Left lung (tissue), 14 donors: ENCODE results near the gene RELT. TPM values are rescaled to one million over a fixed set of nuclear protein-coding genes. Genes with fewer than 3 reads are reported as not detected.

Experiments
- ATAC-seq: fragments of 200-7000 bp; cut with Tn5 transposase; one replicate; pipeline ENCODE4 v1.9.1; 2020; ENCODE audit warnings: moderate library complexity
- DNase-seq, 4 donors: peaks; one replicate each; pipeline ENCODE4 v3.0.0-alpha.2; 2013 to 2020
- H3K27ac ChIP-seq, 2 donors: fragments of 200-600 bp; sonication (generic) in 1 of 2; one replicate each; pipeline versions ENCODE4 v1.5.0 to v1.8.0; 2020 to 2021
- H3K27me3 ChIP-seq, 2 donors: fragments of 200-600 bp; sonication (generic) in 1 of 2; one replicate each; pipeline versions ENCODE4 v1.5.0 to v1.8.0; 2020 to 2021
- H3K36me3 ChIP-seq, 2 donors: fragments of 200-600 bp; sonication (generic) in 1 of 2; one replicate each; pipeline versions ENCODE4 v1.5.0 to v1.8.0; 2020 to 2021
- H3K4me1 ChIP-seq, 2 donors: fragments of 200-600 bp; one replicate each; pipeline ENCODE4 v1.8.0; 2021
- H3K4me3 ChIP-seq, 2 donors: fragments of 200-600 bp; sonication (generic) in 1 of 2; one replicate each; pipeline versions ENCODE4 v1.5.0 to v1.8.0; 2020 to 2021; ENCODE audit warnings: mild to moderate bottlenecking in 1 of 2
- H3K9me3 ChIP-seq, 2 donors: fragments of 200-600 bp; sonication (generic) in 1 of 2; one replicate each; pipeline versions ENCODE4 v1.5.0 to v1.8.0; 2020 to 2021
- intact Hi-C, 2 donors: fragments of 100-400 bp; cut with DNase I; formaldehyde crosslinking; loops; one replicate each; pipeline versions ENCODE4 v1.11.2 to v1.14.2; 2022
- long read RNA-seq, 12 donors: library from polyadenylated mRNA in 2 of 12; unstranded in 2 of 12; transcript quantifications; one replicate each; pipeline ENCODE4 v2.0.0 and lab custom pipeline, GENCODE V29; 2019 to 2026
- polyA plus RNA-seq, 6 donors: library from polyadenylated mRNA; unstranded; fragments of 120-200 nt; gene quantifications; one replicate each; pipeline ENCODE4 v1.2.1, GENCODE V29; 2013; ENCODE audit not compliant: insufficient read length in 6 of 6
- total RNA-seq, 2 donors: library from RNA; stranded (reverse); fragmentation: NEBNext Ultra II Directional; extraction: Animal tissue kit (Norgen Biotek cat#: 25700); gene quantifications; one replicate each; pipeline ENCODE4 v1.2.1, GENCODE V29; 2021
- TF ChIP-seq, protein P1 (sequence below), 2 donors: fragments of 200-600 bp; sonication (generic) in 1 of 2; IDR thresholded peaks; one replicate each; pipeline versions ENCODE4 v1.5.0 to v1.8.0; 2021; ENCODE audit warnings: antibody characterized with exemption in 2 of 2
- donor health status: DM: no; HTN: yes; CAD: no.
- donor health status: DM: no; HTN: no; CAD: no.

The RELT gene, protein sequence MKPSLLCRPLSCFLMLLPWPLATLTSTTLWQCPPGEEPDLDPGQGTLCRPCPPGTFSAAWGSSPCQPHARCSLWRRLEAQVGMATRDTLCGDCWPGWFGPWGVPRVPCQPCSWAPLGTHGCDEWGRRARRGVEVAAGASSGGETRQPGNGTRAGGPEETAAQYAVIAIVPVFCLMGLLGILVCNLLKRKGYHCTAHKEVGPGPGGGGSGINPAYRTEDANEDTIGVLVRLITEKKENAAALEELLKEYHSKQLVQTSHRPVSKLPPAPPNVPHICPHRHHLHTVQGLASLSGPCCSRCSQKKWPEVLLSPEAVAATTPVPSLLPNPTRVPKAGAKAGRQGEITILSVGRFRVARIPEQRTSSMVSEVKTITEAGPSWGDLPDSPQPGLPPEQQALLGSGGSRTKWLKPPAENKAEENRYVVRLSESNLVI
- total RNA-seq (10 to 100 TPM; 11.7 to 30.7 TPM), polyA plus RNA-seq (1 to 10 TPM; 2.7 to 5.2 (median 3.3) TPM)
- long read RNA-seq, donor 1, partial matches to known transcripts: 0 of 1 reads
- long read RNA-seq, donor 1, other reads (novel, unspliced or antisense): 0 of 1 reads
- long read RNA-seq, donor 2: 0 reads
- long read RNA-seq, donor 3: 0 reads
- long read RNA-seq, donor 4, partial matches to known transcripts: 0 of 4 reads
- long read RNA-seq, donor 4, other reads (novel, unspliced or antisense): 2 of 4 reads
- long read RNA-seq, donor 5: 0 reads
- long read RNA-seq, donor 6: 0 reads
- long read RNA-seq, donor 7: 0 reads
- long read RNA-seq, donor 8: 0 reads
- long read RNA-seq, donor 9: 0 reads
- long read RNA-seq, donor 10, partial matches to known transcripts: 3 of 7 reads
- long read RNA-seq, donor 10, other reads (novel, unspliced or antisense): 0 of 7 reads
- long read RNA-seq, donor 11, partial matches to known transcripts: 0 of 2 reads
- long read RNA-seq, donor 11, other reads (novel, unspliced or antisense): 0 of 2 reads
- long read RNA-seq, donor 12, partial matches to known transcripts: 0 of 1 reads
- long read RNA-seq, donor 12, other reads (novel, unspliced or antisense): 0 of 1 reads

DNA sequence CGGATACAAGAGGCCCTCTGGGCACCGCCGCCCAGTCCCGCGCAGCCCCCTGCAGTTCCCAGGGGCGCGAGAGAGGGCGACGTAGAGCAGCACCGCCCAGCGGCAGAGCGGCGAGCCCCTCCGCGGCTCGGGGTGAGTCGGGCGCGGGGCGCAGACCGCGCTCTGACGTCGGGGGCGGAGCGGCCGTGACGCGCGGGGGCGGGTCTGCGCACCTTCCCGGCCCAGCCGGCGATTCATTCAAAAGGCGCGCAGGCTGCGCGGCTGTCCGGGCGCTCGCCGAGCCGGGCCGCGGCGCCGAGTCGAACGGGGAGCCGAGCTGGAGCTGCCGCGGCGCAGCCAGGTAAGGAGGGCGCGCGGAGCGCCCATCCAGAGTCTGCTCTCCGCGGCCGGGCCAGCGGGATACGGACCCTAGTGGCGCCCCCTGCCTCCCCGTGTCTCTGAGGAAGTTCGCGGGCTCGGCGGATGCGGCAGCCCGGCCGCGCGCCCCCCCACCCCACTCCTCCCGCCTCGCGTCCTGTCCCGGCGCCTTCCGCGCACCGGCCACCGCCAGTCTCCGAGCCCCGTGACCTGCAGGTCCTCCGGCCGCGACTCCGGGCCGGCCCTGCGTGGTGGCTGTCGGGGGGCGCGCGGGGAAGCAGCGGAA is at the start of gene RELT:
TSS of gene RELT (plus strand) at position 240 of the 643 bp plus-strand sequence. CDS start 12,738 bp downstream, outside the sequence.
- Histone ChIP-seq H3K4me3 (peak within 1 kb of the TSS; percentile 72 to 79), H3K4me1 (peaks cover 16 to 51% of the 10 kb centered on the region in 2 donors), H3K36me3 (no peaks in the 10 kb centered on the region), H3K9me3 (no peaks in the 10 kb centered on the region), H3K27ac (peak within 1 kb of the TSS; percentile 79 to 95), H3K27me3 (no peaks in the 10 kb centered on the region)
- TF ChIP-seq, protein P1, sequence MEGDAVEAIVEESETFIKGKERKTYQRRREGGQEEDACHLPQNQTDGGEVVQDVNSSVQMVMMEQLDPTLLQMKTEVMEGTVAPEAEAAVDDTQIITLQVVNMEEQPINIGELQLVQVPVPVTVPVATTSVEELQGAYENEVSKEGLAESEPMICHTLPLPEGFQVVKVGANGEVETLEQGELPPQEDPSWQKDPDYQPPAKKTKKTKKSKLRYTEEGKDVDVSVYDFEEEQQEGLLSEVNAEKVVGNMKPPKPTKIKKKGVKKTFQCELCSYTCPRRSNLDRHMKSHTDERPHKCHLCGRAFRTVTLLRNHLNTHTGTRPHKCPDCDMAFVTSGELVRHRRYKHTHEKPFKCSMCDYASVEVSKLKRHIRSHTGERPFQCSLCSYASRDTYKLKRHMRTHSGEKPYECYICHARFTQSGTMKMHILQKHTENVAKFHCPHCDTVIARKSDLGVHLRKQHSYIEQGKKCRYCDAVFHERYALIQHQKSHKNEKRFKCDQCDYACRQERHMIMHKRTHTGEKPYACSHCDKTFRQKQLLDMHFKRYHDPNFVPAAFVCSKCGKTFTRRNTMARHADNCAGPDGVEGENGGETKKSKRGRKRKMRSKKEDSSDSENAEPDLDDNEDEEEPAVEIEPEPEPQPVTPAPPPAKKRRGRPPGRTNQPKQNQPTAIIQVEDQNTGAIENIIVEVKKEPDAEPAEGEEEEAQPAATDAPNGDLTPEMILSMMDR (IDR thresholded peaks at IDR 0.05): peak; percentile 96 to 99
- DNase-seq (peak; percentile 86 to 98 (median 93)), ATAC-seq (peak; percentile 93)
- intact Hi-C loops: no loop called here

DNA sequence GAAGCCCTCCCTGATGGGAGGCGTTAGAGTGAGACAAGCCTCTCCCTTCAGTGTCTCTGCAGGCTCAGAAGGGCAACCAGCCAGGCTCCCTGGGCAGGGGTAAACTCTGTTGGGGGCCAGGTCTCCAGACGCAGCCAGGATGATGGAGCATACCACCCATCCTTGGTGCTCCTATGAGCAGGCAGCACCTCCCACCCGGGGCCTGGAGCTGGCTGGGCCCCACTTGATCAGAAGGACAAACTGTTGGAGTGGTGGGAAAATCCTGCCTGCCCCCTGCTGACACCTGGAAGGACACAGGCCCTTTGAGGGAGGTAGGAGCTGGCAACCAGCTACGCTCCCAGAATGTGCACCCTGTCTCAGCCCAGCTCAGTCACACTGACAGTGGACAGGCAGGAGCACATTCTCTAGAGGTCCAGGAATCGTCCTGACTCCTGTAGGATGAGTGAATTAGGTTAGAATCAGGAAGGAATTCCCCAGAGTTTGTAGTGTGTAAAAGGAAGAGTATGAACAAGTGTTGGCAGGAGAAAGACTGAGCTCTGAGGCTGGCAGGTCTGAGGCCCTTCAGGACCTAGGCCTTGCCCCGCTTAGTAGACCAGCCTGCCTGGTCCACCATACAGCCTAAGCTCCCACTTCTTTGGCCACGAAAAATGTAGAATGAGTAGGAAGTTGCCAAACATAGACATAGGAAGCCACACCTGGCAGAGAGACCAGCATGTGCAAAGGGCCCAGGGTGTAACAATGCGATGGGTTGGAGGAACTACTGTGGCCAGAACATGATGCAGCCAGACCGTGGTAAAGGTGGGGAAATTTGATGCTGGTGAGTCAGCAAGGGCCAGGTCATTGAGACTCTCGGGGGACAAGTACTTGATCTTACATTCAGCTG is 49.0 kb upstream of the RELT start:
- intact Hi-C loops: no loop called here
- no peak for ATAC-seq

DNA sequence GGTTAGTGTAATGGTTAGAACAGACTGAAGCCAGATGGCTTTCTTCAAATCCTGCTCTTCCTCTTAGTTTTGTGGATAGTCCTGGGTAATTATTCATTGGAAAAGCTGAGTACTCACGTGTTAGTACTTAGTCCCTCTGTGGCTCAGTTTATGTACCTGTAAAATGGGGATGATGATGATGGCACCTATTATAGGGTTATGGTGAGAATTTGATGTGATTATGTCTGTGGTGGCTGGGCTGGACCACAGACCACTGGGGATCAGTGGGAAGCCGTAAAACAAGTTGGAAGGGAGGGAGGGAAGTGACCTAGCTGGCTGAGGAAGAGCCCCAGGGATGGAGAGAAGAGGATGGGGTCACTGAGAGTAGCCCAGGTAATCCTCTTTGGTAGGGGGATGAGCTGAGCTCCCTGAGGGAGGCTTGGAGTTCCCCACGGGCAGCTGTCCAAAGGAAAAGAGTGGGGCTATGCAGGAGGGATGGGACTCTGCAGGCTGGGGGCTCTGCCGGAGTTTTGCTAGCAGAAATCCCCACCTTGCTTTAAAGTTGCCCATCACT is 48.3 kb upstream of the RELT start:
- ATAC-seq: no peak
- Histone ChIP-seq H3K4me3 (no peak overlapping the region), H3K4me1 (peaks cover 44 to 75% of the 10 kb centered on the region in 2 donors), H3K27me3 (no peaks in the 10 kb centered on the region), H3K36me3 (no peaks in the 10 kb centered on the region), H3K9me3 (no peaks in the 10 kb centered on the region), H3K27ac (peak overlapping the region in 1 of 2 donors; percentile 21)
- intact Hi-C loops: no loop called here
- DNase-seq: no peak
- TF ChIP-seq, protein P1 (IDR thresholded peaks at IDR 0.05): no peak

More for the DNA sequence above, 49.0 kb upstream of the RELT start:
- Histone ChIP-seq H3K36me3 (no peaks in the 10 kb centered on the region), H3K27me3 (no peaks in the 10 kb centered on the region), H3K27ac (peak overlapping the region in 1 of 2 donors; percentile 21), H3K4me1 (peaks cover 47 to 77% of the 10 kb centered on the region in 2 donors), H3K9me3 (no peaks in the 10 kb centered on the region), H3K4me3 (no peak overlapping the region)
- DNase-seq: no peak
- TF ChIP-seq, protein P1 (IDR thresholded peaks at IDR 0.05): no peak

DNA sequence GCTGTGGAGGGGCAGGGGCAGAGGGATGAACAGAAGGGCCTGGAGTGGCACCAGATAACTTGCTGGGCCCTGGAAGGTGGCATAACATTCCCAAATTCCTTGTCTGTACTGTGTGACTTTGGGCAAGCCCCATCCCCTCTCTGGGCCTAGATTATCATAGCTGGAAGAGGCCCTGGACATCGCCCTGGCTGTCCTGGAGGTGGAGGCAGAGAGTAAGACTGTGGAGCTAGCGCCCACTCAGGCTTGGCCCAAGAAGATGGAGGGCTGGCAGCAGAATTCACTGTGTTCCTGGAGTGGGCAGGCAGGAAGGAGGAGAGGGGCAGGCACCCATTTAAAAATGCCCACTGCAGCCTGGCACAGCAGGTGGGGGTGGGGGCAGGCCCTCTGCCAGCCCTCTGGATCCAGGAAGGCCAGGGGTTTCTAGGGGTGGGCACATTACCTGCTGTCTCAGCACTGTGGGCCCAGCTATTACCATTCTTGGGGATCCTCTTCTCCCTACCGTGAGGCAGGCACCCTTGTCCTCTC is 45.6 kb upstream of the RELT start:
- Histone ChIP-seq H3K36me3 (no peaks in the 10 kb centered on the region), H3K4me3 (no peak overlapping the region), H3K4me1 (peaks cover 39 to 79% of the 10 kb centered on the region in 2 donors), H3K27ac (peak overlapping the region; percentile 1 to 13), H3K9me3 (no peaks in the 10 kb centered on the region), H3K27me3 (no peaks in the 10 kb centered on the region)
- DNase-seq (no peak), ATAC-seq (peak; percentile 7)
- intact Hi-C loops: no loop called here
- TF ChIP-seq, protein P1 (IDR thresholded peaks at IDR 0.05): peak in 1 of 2 donors; percentile 14
